Fibroblast of mammary gland (primary cell): Measurements from ENCODE around the gene HIVEP3.

Source experiments
- DNase-seq: peaks from one replicate; pipeline ENCODE4 v3.0.0-alpha.2; 2010; ENCODE audit warnings: low read depth
- H3K4me3 ChIP-seq: 2 replicates; pipeline ENCODE4 v1.5.1; 2011; ENCODE audit warnings: low read depth, mild to moderate bottlenecking, low read length, moderate library complexity; ENCODE audit not compliant: control insufficient read depth
- CTCF ChIP-seq: conservative IDR thresholded peaks from 2 replicates; pipeline ENCODE4 v1.5.1; 2011; ENCODE audit warnings: low read depth, low read length, inconsistent platforms; ENCODE audit not compliant: control insufficient read depth, insufficient read depth

The HIVEP3 gene

DNA sequence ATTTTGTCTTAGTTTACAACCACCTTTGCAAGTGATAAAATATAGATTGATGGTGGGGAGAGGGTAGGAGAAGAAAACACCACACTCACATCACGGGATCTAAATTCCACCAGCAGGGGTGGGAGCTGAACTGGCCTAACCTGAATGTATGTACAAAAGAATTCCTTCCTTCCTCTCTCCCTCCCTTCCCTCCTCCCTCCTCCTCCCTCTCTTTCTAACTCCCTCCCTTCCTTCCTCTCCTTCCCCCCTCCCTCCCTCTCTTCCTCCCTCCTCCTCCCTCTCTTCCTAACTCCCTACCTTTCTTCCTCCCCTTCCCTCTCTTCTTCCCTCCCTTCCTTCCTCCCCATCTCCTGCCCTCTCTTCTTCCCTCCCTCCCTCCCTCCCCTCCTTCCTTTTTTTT, 40.2 kb downstream of the HIVEP3 start:
- DNase-seq: no peak
- H3K4me3 ChIP-seq: no peak overlapping the region
- no peak for TF ChIP-seq CTCF

DNA sequence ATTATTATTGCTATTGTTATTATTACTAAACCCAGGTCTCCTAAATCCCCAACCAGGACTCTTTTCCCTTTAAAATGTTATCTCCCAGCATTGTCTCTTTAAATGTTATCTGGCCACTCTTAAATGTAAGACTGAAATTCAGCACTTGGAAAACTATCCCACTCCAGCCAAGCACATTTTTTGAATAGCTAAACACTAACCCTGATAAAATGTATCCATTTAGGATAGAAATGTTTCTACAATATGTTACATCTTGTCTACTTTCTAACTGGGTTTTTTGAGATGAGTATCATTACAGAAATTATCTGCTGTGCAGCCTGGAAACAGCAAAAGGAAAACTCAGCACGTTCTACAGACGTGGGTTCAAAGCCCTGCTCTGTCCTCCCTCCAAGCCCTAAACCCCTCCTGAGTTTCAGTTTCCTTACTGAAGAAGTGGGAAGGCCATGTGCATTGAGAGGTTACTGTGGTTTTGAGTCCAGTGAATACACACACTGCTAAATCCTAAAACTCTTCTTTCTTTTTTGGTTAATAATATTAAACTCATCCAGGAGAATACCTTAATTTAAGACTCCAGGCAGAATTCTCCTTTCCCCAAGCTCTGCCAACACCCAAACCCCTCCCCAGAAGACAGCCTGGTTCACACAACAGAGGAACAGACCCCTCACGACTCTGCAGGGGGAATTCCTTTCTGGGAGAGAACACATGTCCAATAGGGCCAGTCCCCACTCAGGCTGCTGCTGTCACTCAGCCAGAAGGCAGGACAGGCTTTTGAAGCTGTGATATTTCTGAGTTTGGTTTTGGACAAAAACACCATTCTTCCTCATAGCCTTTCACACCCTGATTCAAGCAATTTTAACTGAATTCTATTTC, 41.9 kb downstream of the HIVEP3 start:
- TF ChIP-seq CTCF: no peak
- no peak overlapping the region for H3K4me3 ChIP-seq
- no peak for DNase-seq

DNA sequence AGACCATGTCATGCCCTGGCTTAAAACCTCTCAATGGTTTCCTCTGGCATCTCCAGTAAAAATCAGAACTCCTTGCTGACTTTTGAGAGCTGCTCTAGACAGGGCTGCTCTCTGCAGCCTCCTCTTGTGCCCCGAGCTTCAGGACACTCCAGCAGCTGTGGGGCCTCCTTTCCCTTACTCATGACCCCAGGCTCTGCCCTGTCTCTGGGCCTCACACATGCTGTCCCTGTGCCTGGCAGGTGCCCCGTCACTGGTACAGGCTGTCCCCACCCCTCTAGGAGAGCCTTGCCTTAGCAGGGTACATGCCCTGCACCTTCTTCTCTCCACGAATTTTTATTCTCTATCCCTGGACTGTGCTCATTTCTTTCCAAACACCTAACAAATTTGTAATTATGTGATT, 43.2 kb downstream of the HIVEP3 start:
- no peak overlapping the region for H3K4me3 ChIP-seq

DNA sequence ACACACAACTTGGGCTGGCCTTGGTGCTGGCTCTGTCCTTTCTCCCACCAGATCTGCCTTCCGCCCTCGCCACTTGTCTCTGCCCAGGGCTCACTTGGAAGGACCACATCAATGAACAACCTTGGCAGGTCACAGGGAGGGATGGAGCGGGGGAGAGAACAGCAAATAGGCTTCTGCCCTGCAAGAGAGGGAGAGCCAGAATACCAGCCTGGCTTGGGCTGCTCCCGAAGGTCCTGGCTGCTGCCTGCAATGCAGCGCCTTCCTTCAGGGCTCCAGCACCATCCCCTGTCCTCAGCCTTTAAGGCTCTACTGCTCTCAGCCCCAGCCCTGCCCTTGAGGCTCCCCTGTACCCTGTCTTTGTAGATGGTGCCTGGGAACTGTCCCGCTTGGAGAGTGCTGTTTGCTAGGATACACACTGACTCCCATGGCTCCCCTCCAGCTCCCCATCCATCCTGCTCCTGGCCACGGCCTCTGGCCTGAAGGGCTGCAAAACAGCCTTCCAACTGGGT, 43.8 kb downstream of the HIVEP3 start:
- no peak for DNase-seq
- TF ChIP-seq CTCF: no peak
- H3K4me3 ChIP-seq: no peak overlapping the region

More for the DNA sequence above, 43.2 kb downstream of the HIVEP3 start:
- TF ChIP-seq CTCF: no peak
- DNase-seq: no peak

GRCh38 chr1:41874151-41874719, 44.5 kb downstream of the HIVEP3 start:
- no peak for DNase-seq
- H3K4me3 ChIP-seq: no peak overlapping the region
- TF ChIP-seq CTCF: no peak

DNA sequence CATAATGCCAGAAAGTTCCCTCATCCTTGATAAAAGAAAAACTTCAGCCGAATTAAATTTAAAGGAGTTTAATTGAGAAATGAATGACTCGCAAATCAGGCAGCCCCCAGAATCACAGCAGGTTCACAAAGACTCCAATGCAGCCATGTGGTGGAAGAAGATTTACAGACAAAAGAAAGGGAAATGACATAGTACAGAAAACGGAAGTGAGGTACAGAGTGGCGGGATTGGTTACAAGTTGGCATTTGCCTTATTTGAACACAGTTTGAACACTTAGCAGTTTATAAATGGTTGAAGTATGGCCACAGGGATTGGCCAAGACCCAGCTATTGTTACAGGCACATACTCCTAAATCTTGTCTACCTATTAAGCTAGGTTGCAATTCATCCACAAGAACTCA, 46.6 kb downstream of the HIVEP3 start:
- no peak for DNase-seq
- no peak overlapping the region for H3K4me3 ChIP-seq
- no peak for TF ChIP-seq CTCF
